OCI-LY1 (cell line): ENCODE data around the gene POLR2J.

ENCODE experiments used
- H2AFZ ChIP-seq: fragments of 200-600 bp; sonication (generic), shearing (Covaris generic); 2 replicates; pipeline ENCODE4 v1.6.0; 2014; ENCODE audit warnings: antibody characterized with exemption, mild to moderate bottlenecking, low read length
- H3F3A ChIP-seq: fragments of 200-600 bp; sonication (generic), shearing (Covaris generic); 2 replicates; pipeline ENCODE4 v1.6.0; 2014; ENCODE audit warnings: mild to moderate bottlenecking, antibody characterized with exemption, low read length, moderate library complexity; ENCODE audit not compliant: insufficient read depth
- H3K27ac ChIP-seq: fragments of 200-600 bp; sonication (generic); 2 replicates; pipeline ENCODE4 v1.5.1; 2014; ENCODE audit warnings: low read length, mixed run types, mild to moderate bottlenecking, low read depth; ENCODE audit not compliant: poor library complexity, severe bottlenecking
- H3K27me3 ChIP-seq: fragments of 200-600 bp; sonication (generic); 2 replicates; pipeline ENCODE4 v1.6.0; 2014; ENCODE audit warnings: antibody characterized with exemption, mild to moderate bottlenecking, low read length, moderate library complexity; ENCODE audit not compliant: insufficient read depth
- H3K36me3 ChIP-seq: fragments of 200-600 bp; sonication (generic); 2 replicates; pipeline ENCODE4 v1.6.1; 2014; ENCODE audit warnings: mild to moderate bottlenecking, antibody characterized with exemption, low read length, moderate library complexity, mixed read lengths; ENCODE audit not compliant: insufficient read depth
- H3K4me1 ChIP-seq: fragments of 200-600 bp; sonication (generic); 2 replicates; pipeline ENCODE4 v1.5.1; 2014; ENCODE audit warnings: mild to moderate bottlenecking, low read length, moderate library complexity; ENCODE audit not compliant: insufficient read depth, severe bottlenecking
- H3K4me2 ChIP-seq: fragments of 200-600 bp; sonication (generic), shearing (Covaris generic); 2 replicates; pipeline ENCODE4 v1.6.1; 2014; ENCODE audit warnings: low read length
- H3K4me3 ChIP-seq: fragments of 200-600 bp; sonication (generic); 2 replicates; pipeline ENCODE4 v1.5.1; 2014; ENCODE audit warnings: low read length, low read depth, mild to moderate bottlenecking, mixed read lengths; ENCODE audit not compliant: poor library complexity, severe bottlenecking
- H3K79me2 ChIP-seq: fragments of 200-600 bp; shearing (Covaris generic); 2 replicates; pipeline ENCODE4 v1.6.1; 2016; ENCODE audit warnings: mixed run types, low read length, mixed read lengths; ENCODE audit not compliant: insufficient read depth
- H3K9ac ChIP-seq: fragments of 200-600 bp; sonication (generic), shearing (Covaris generic); 2 replicates; pipeline ENCODE4 v1.6.1; 2014; ENCODE audit warnings: mild to moderate bottlenecking, low read length, mixed read lengths
- H3K9me2 ChIP-seq: fragments of 200-600 bp; sonication (generic), shearing (Covaris generic); 2 replicates; pipeline ENCODE4 v1.6.1; 2014; ENCODE audit warnings: low read depth, mild to moderate bottlenecking, low read length, mixed read lengths
- H3K9me3 ChIP-seq: fragments of 200-600 bp; shearing (Covaris generic); 2 replicates; pipeline ENCODE4 v1.6.1; 2014; ENCODE audit warnings: low read length, mixed read lengths
- H4K20me1 ChIP-seq: fragments of 200-600 bp; sonication (generic), shearing (Covaris generic); 2 replicates; pipeline ENCODE4 v1.6.0; 2016; ENCODE audit warnings: mild to moderate bottlenecking, low read length; ENCODE audit not compliant: insufficient read depth
- EZH2 ChIP-seq: fragments of 200-600 bp; sonication (generic), shearing (Covaris generic); IDR thresholded peaks from 2 replicates; pipeline ENCODE4 v1.8.0; 2017; ENCODE audit warnings: borderline replicate concordance, mixed run types, mild to moderate bottlenecking, antibody characterized with exemption, low read length, moderate library complexity, mixed read lengths
- TF ChIP-seq, protein P1 (sequence below): fragments of 200-600 bp; sonication (generic), shearing (Covaris generic); IDR thresholded peaks from 2 replicates; pipeline ENCODE4 v1.5.1; 2017; ENCODE audit warnings: mild to moderate bottlenecking, antibody characterized with exemption, low read length, moderate library complexity, mixed read lengths

Gene POLR2J

DNA sequence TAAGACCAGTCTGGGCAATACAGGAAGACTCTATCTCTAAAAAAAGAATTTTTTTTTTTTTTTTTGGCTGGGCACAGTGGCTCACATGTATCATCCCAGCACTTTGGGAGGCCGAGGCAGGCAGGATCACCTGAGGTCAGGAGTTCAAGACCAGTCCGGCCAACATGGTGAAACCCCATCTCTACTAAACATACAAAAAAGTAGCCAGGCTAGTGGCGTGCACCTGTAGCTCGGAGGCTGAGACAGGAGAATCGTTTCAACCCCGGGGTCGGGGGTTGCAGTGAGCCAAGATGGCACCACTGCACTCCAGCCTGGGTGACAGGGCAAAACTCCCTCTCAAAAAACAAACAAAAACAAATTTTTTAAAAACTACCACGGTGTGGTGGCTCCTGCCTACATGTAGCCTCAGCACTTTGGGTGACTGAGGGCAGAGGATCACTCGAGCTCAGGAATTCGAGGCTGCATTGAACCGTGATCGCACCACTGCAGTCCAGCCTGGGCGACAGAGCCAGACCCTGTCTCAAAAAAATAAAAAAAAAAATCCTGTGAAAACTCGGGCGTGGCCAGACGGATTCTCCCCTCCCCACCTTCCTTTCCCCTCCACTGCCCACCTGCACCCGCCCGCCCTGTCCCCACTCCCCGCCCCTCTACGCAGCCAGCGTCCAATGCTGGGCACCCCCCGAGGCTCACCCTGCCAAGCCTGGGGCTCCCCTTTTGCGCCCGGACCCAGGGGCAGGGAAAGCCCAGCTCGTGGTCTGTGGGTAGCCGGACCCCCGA lies 46.1 kb downstream of the POLR2J start:
- H3F3A ChIP-seq = peaks cover 15% of the 10 kb centered on the region
- no peaks in the 10 kb centered on the region for H3K9me2 ChIP-seq
- peaks cover 38% of the 10 kb centered on the region for H3K36me3 ChIP-seq
- H3K4me3 ChIP-seq = peak overlapping the region; percentile 72
- peak overlapping the region; percentile 98 for H3K27ac ChIP-seq
- H3K79me2 ChIP-seq = peaks cover 30% of the 10 kb centered on the region
- H3K27me3 ChIP-seq = no peaks in the 10 kb centered on the region
- H3K9me3 ChIP-seq = no peaks in the 10 kb centered on the region
- H3K9ac ChIP-seq = peak overlapping the region; percentile 85
- H3K4me1 ChIP-seq = peaks cover 69% of the 10 kb centered on the region
- peak overlapping the region; percentile 86 for H3K4me2 ChIP-seq
- no peaks in the 10 kb centered on the region for H4K20me1 ChIP-seq
- no peak for TF ChIP-seq EZH2
- TF ChIP-seq, protein P1, sequence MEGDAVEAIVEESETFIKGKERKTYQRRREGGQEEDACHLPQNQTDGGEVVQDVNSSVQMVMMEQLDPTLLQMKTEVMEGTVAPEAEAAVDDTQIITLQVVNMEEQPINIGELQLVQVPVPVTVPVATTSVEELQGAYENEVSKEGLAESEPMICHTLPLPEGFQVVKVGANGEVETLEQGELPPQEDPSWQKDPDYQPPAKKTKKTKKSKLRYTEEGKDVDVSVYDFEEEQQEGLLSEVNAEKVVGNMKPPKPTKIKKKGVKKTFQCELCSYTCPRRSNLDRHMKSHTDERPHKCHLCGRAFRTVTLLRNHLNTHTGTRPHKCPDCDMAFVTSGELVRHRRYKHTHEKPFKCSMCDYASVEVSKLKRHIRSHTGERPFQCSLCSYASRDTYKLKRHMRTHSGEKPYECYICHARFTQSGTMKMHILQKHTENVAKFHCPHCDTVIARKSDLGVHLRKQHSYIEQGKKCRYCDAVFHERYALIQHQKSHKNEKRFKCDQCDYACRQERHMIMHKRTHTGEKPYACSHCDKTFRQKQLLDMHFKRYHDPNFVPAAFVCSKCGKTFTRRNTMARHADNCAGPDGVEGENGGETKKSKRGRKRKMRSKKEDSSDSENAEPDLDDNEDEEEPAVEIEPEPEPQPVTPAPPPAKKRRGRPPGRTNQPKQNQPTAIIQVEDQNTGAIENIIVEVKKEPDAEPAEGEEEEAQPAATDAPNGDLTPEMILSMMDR = no peak
- H2AFZ ChIP-seq = no peak overlapping the region

DNA sequence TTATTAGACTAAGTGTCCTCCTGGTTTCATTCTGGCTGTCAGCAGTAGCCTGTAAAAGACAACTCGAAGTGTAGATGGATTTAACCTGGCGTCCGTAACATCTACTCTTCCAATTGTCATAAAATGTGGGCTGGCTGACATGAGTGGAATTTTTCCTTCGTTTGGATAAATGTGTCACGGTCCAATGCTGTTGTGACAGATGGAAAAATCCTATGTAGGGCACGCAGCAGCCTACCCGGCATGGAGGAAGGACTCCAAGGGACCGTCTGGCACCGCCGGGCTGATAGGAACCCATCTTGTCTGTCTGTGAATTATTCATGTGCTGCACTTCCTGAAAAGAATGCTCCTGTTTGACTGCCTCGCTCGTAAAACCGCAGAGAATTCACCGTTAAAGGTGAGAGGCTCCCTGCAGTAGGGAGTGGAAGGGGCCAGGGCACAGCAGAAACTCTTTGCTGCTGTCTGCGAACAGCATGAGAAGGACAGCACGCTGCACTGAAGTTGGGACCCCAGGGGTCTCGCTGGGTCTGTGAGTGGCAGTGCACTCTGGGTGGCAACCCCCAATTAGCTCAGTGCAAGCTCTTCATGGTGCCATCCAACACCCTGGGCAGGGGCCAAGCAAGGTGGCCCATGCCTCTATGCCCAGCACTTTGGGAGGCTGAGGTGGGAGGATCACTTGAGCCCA lies 47.0 kb downstream of the POLR2J start:
- no peaks in the 10 kb centered on the region for H3K27me3 ChIP-seq
- TF ChIP-seq EZH2 = no peak
- TF ChIP-seq, protein P1 = no peak
- H2AFZ ChIP-seq = no peak overlapping the region
- no peaks in the 10 kb centered on the region for H4K20me1 ChIP-seq
- peaks cover 15% of the 10 kb centered on the region for H3F3A ChIP-seq
- H3K79me2 ChIP-seq = peaks cover 30% of the 10 kb centered on the region
- H3K36me3 ChIP-seq = peaks cover 38% of the 10 kb centered on the region
- peak overlapping the region; percentile 72 for H3K4me3 ChIP-seq
- H3K4me1 ChIP-seq = peaks cover 77% of the 10 kb centered on the region
- peak overlapping the region; percentile 98 for H3K27ac ChIP-seq
- peak overlapping the region; percentile 86 for H3K4me2 ChIP-seq
- no peaks in the 10 kb centered on the region for H3K9me3 ChIP-seq
- H3K9me2 ChIP-seq = no peaks in the 10 kb centered on the region
- H3K9ac ChIP-seq = peak overlapping the region; percentile 85

DNA sequence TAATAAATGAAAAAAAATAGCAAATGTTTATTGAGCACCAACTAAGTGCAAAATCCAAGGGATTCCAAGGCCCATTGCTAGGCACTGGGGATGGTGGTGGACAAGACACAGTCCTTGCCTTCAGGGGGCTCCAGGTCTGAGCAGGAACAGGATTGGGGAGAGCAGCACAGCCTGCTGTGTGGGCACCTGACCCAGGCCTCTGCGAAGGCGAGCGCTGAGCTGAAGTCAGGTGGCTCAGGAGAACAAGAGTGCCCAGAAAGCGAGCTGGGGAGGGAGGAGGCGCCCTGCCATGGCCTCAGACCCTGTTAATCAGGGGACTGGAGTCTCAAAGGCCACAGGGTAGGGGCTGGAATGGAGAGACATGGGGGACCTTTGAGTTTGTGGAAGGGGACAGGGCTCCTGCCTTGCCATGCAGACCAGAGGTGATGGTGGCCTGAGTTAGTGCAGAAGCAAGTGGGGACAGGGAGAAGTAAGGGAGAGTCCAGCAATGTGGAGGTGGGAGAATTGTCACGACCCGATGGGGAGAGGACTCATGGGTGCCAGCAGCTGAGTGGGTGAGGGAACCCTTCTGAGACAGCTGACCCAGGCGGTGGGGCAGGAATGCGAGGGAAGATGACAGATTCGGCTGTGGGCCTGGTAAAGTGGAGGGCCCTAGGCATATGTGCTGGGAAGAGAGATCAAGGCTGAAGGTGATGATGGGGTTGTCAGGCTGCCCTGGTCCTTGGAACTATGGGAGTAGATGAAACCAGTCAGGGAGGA lies 49.4 kb downstream of the POLR2J start:
- peaks cover 15% of the 10 kb centered on the region for H3F3A ChIP-seq
- peaks cover 27% of the 10 kb centered on the region for H3K36me3 ChIP-seq
- no peak overlapping the region for H2AFZ ChIP-seq
- no peak overlapping the region for H3K4me3 ChIP-seq
- peak overlapping the region; percentile 14; the same call in 1 of the 2 replicates for H3K9ac ChIP-seq
- no peaks in the 10 kb centered on the region for H4K20me1 ChIP-seq
- H3K9me2 ChIP-seq = no peaks in the 10 kb centered on the region
- H3K79me2 ChIP-seq = peaks cover 7% of the 10 kb centered on the region
- peaks cover 80% of the 10 kb centered on the region for H3K4me1 ChIP-seq
- no peak overlapping the region; the same call in 1 of the 2 replicates for H3K4me2 ChIP-seq
- no peaks in the 10 kb centered on the region for H3K27me3 ChIP-seq
- TF ChIP-seq, protein P1 = no peak
- TF ChIP-seq EZH2 = no peak
- H3K9me3 ChIP-seq = no peaks in the 10 kb centered on the region
- peak overlapping the region; percentile 98 for H3K27ac ChIP-seq
